Endodermal cell (in vitro differentiated cells): ENCODE data around the gene CCDC192. TPM values are rescaled to one million over a fixed set of nuclear protein-coding genes. Genes with fewer than 3 reads are reported as not detected.

ENCODE experiments used
- DNase-seq: peaks from one replicate; pipeline ENCODE4 v3.0.0-alpha.2; 2017
- H3K27ac ChIP-seq: 2 replicates; pipeline ENCODE4 v1.5.1; 2013; ENCODE audit warnings: mild to moderate bottlenecking, low read depth, low read length, moderate library complexity
- H3K27me3 ChIP-seq: 2 replicates; pipeline ENCODE4 v1.6.1; 2013; ENCODE audit warnings: mild to moderate bottlenecking, low read length, moderate library complexity; ENCODE audit not compliant: insufficient read depth, control insufficient read depth, poor library complexity, severe bottlenecking
- H3K36me3 ChIP-seq: 2 replicates; pipeline ENCODE4 v1.7.0; 2013; ENCODE audit warnings: mild to moderate bottlenecking, low read length, moderate library complexity; ENCODE audit not compliant: control insufficient read depth, insufficient read depth
- H3K4me1 ChIP-seq: one replicate; pipeline ENCODE4 v1.7.0; 2013; ENCODE audit warnings: low read length; ENCODE audit not compliant: control insufficient read depth, insufficient read depth
- H3K4me3 ChIP-seq: 2 replicates; pipeline ENCODE4 v1.5.1; 2013; ENCODE audit warnings: mild to moderate bottlenecking, low read length, moderate library complexity
- H3K9ac ChIP-seq: 2 replicates; pipeline ENCODE4 v1.6.1; 2013; ENCODE audit warnings: mild to moderate bottlenecking, low read length, moderate library complexity; ENCODE audit not compliant: poor library complexity, severe bottlenecking; ENCODE audit errors: extremely low read depth
- H3K9me3 ChIP-seq: 2 replicates; pipeline ENCODE4 v1.6.1; 2013; ENCODE audit warnings: mild to moderate bottlenecking, low read length, moderate library complexity; ENCODE audit not compliant: control insufficient read depth
- H3K27ac Mint-ChIP-seq: 2 replicates; pipeline ENCODE4 v1.8.0; 2020; ENCODE audit warnings: mixed read lengths
- H3K27me3 Mint-ChIP-seq: 2 replicates; pipeline ENCODE4 v1.8.0; 2021; ENCODE audit warnings: mild to moderate bottlenecking, mixed read lengths; ENCODE audit not compliant: insufficient read depth
- H3K36me3 Mint-ChIP-seq: 2 replicates; pipeline ENCODE4 v1.8.0; 2020; ENCODE audit warnings: low read depth, mixed read lengths
- H3K4me1 Mint-ChIP-seq: 2 replicates; pipeline ENCODE4 v1.8.0; 2020; ENCODE audit warnings: mixed read lengths
- H3K4me3 Mint-ChIP-seq: 2 replicates; pipeline ENCODE4 v1.8.0; 2020; ENCODE audit warnings: mild to moderate bottlenecking, moderate library complexity, mixed read lengths
- H3K9me3 Mint-ChIP-seq: 2 replicates; pipeline ENCODE4 v1.8.0; 2020; ENCODE audit warnings: mild to moderate bottlenecking, mixed read lengths
- WGBS, 2 experiments: methylation state at CpG; one replicate each; pipeline versions ENCODE4 v1.1.5 to v1.1.7; 2013; ENCODE audit warnings: missing lambda C conversion rate in 2 of 2, mixed read lengths in 1 of 2; ENCODE audit not compliant: insufficient coverage in 1 of 2, insufficient read length in 1 of 2; 5-methylcytosine and 5-hydroxymethylcytosine counted together
- total RNA-seq, 2 donors: library from RNA; stranded (reverse); fragmentation: NEBNext Ultra II Directional in 1 of 2; extraction: Animal tissue kit (Norgen Biotek cat#: 25700) in 1 of 2; gene quantifications; 2 replicates in 1 of 2; 3 replicates in 1 of 2; pipeline ENCODE4 v1.2.1, GENCODE V29; 2021
- TF ChIP-seq, protein P1 (sequence below): fragments of 200-600 bp; sonication (generic); conservative IDR thresholded peaks from 2 replicates; pipeline ENCODE4 v1.5.0; 2021; ENCODE audit warnings: antibody characterized with exemption, mild to moderate bottlenecking

Gene CCDC192
- total RNA-seq, 2 donors from 2014 or later = 0.48 to 1.3 TPM

DNA sequence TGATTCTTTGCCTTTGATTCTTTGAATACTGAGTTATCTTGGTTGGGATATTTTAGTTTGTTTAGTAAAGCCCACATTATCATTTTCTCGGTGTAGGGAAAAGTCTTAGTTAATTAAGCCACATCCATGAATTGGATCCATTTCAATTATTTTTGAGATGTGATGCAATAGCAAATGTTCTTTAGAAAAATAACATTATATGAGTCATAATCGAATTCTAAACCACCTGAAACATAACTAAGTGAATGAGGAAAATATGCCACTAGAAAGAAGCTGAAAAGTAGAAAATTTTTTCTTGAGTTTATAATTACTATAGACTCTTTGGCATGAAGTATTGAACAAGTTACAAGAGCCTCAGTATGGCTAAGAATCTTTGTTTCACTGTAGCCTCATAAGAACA lies 17.5 kb upstream of the CCDC192 start:
- H3K4me1 Mint-ChIP-seq = peaks cover 7% of the 10 kb centered on the region
- H3K9me3 ChIP-seq = no peaks in the 10 kb centered on the region
- H3K27ac Mint-ChIP-seq = no peak overlapping the region
- H3K36me3 Mint-ChIP-seq = no peaks in the 10 kb centered on the region
- no peaks in the 10 kb centered on the region for H3K36me3 ChIP-seq
- H3K4me1 ChIP-seq = peaks cover 7% of the 10 kb centered on the region
- 89% methylated on average over 1 of the region's 2 CpGs; no CpG with 5 or more reads in 1 of the 2 experiments for WGBS, 2 experiments
- H3K27me3 ChIP-seq = no peaks in the 10 kb centered on the region
- H3K9me3 Mint-ChIP-seq = no peaks in the 10 kb centered on the region
- TF ChIP-seq, protein P1, sequence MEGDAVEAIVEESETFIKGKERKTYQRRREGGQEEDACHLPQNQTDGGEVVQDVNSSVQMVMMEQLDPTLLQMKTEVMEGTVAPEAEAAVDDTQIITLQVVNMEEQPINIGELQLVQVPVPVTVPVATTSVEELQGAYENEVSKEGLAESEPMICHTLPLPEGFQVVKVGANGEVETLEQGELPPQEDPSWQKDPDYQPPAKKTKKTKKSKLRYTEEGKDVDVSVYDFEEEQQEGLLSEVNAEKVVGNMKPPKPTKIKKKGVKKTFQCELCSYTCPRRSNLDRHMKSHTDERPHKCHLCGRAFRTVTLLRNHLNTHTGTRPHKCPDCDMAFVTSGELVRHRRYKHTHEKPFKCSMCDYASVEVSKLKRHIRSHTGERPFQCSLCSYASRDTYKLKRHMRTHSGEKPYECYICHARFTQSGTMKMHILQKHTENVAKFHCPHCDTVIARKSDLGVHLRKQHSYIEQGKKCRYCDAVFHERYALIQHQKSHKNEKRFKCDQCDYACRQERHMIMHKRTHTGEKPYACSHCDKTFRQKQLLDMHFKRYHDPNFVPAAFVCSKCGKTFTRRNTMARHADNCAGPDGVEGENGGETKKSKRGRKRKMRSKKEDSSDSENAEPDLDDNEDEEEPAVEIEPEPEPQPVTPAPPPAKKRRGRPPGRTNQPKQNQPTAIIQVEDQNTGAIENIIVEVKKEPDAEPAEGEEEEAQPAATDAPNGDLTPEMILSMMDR = no peak
- H3K4me3 Mint-ChIP-seq = no peak overlapping the region
- no peak overlapping the region for H3K4me3 ChIP-seq
- H3K27me3 Mint-ChIP-seq = no peaks in the 10 kb centered on the region
- H3K27ac ChIP-seq = no peak overlapping the region
- H3K9ac ChIP-seq = no peak overlapping the region
- no peak for DNase-seq

DNA sequence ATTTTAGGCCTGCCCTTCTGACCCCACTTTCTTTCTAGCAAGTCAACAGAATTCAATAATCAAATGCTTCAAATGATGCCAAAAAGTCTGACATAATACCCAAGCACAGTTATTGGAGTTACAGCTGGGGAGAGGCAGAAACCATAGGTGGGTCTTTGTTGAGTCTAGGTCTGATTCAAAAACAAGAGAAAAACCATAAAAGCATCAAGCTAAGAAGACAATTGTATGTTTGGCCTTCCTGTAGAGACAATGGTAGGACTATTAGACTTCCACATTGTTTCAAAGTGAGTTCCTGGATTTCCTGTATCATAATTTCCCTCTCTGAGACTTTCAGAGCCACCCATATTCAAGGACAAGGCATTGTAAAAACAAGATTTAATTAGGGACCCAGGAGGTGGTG lies 16.8 kb upstream of the CCDC192 start:
- no peak overlapping the region for H3K27ac ChIP-seq
- H3K9ac ChIP-seq = no peak overlapping the region
- H3K27ac Mint-ChIP-seq = no peak overlapping the region
- no peaks in the 10 kb centered on the region for H3K36me3 Mint-ChIP-seq
- peaks cover 7% of the 10 kb centered on the region for H3K4me1 Mint-ChIP-seq
- H3K27me3 ChIP-seq = no peaks in the 10 kb centered on the region
- no peak for DNase-seq
- no peaks in the 10 kb centered on the region for H3K36me3 ChIP-seq
- no peaks in the 10 kb centered on the region for H3K9me3 ChIP-seq
- no peak overlapping the region for H3K4me3 Mint-ChIP-seq
- H3K4me1 ChIP-seq = peaks cover 7% of the 10 kb centered on the region
- TF ChIP-seq, protein P1 = no peak
- no peak overlapping the region for H3K4me3 ChIP-seq
- peaks cover 3% of the 10 kb centered on the region for H3K9me3 Mint-ChIP-seq
- no peaks in the 10 kb centered on the region for H3K27me3 Mint-ChIP-seq

DNA sequence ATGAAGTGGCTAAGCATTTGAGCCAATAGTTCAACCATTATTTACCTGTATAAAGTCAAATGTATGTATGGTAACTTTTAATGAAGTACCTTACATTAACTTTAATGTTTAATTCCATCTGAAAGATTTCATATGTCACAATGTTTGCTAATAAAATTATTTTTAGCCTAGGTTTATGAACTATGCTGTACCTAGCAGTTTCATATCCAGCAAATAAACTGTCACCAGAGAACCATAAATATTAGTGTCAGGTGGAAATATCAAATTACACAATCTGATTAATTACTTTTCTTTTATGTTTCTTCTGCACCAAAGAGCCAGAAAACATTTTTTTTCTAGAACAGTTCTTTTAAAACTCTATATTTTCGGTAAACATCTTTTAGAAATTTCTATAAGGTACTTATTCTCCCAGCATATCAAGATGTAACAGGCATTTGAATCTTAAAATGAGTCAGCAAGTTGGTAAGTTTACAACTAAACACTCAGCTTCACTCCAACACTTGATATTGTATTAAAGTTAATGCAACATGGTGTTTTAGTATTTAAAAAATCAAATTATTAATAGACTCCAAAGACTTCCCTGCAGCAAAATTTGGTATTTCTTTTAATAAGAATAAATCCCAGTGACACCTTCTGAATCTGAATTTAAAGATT lies 8.5 kb upstream of the CCDC192 start:
- no peak overlapping the region for H3K27ac Mint-ChIP-seq
- DNase-seq = no peak

More for the DNA sequence above, 8.5 kb upstream of the CCDC192 start:
- Mint-ChIP-seq H3K9me3 (peaks cover 3% of the 10 kb centered on the region), H3K36me3 (no peaks in the 10 kb centered on the region), H3K4me1 (peaks cover 16% of the 10 kb centered on the region), H3K27me3 (no peaks in the 10 kb centered on the region), H3K4me3 (no peak overlapping the region)
- Histone ChIP-seq H3K36me3 (no peaks in the 10 kb centered on the region), H3K9ac (no peak overlapping the region), H3K27me3 (no peaks in the 10 kb centered on the region), H3K4me3 (no peak overlapping the region), H3K9me3 (no peaks in the 10 kb centered on the region), H3K27ac (no peak overlapping the region), H3K4me1 (no peaks in the 10 kb centered on the region)
- TF ChIP-seq, protein P1 = no peak
- 89% methylated on average over 1 of the region's 1 CpG; no CpG with 5 or more reads in 1 of the 2 experiments for WGBS, 2 experiments
